Ovary (tissue), 3 donors: ENCODE measurements around the gene DNAJC7.

Experiments
- POLR2A ChIP-seq: fragments of 450-650 bp; IDR thresholded peaks from one replicate; pipeline ENCODE4 v1.6.1; 2017; ENCODE audit warnings: antibody characterized with exemption, mild to moderate bottlenecking, moderate library complexity
- TF ChIP-seq, protein P1 (sequence below), 3 donors: fragments of 450-650 bp in 2 of 3; fragments of 200-600 bp in 1 of 3; IDR thresholded peaks; one replicate each; pipeline versions ENCODE4 v1.5.1 to v1.8.0; 2016 to 2022; ENCODE audit warnings: antibody characterized with exemption in 3 of 3, mild to moderate bottlenecking in 1 of 3
- donor health status: DM: no; HTN: no; CAD: no.

DNA sequence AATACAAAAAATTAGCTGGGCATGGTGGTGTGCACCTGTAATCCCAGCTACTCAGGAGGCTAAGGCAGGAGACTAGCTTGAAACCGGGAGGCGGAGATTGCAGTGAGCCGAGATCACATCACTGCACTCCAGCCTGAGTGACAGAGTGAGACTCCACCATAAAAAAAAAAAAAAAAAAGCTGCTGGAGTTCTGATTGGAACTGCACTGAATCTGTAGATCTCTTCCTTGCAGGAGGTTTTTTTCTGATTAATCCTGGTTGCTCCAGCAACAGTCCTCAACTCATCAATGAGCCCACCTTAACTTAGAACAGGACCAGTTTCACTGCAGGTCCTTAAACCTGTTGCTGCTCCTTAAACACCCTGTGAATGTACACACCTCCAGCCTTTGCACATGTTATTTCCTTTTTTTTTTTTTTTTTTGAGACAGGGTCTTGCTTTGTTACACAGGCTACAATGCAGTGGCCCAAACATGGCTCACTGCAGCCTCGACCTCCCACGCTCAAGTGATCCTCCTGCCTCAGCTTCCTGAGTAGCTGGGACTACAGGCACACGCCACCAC, 88.5 kb downstream of the DNAJC7 start:
- TF ChIP-seq, protein P1, sequence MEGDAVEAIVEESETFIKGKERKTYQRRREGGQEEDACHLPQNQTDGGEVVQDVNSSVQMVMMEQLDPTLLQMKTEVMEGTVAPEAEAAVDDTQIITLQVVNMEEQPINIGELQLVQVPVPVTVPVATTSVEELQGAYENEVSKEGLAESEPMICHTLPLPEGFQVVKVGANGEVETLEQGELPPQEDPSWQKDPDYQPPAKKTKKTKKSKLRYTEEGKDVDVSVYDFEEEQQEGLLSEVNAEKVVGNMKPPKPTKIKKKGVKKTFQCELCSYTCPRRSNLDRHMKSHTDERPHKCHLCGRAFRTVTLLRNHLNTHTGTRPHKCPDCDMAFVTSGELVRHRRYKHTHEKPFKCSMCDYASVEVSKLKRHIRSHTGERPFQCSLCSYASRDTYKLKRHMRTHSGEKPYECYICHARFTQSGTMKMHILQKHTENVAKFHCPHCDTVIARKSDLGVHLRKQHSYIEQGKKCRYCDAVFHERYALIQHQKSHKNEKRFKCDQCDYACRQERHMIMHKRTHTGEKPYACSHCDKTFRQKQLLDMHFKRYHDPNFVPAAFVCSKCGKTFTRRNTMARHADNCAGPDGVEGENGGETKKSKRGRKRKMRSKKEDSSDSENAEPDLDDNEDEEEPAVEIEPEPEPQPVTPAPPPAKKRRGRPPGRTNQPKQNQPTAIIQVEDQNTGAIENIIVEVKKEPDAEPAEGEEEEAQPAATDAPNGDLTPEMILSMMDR (IDR thresholded peaks at IDR 0.05): no peak
- TF ChIP-seq POLR2A: no peak
